Heart right ventricle (tissue), 16 donors: ENCODE results near the gene S100A4. TPM values are rescaled to one million over a fixed set of nuclear protein-coding genes. Genes with fewer than 3 reads are reported as not detected.

Source experiments
- ATAC-seq, 8 donors: fragments of 200-7000 bp; cut with Tn5 transposase; one replicate each; pipeline ENCODE4 v1.9.1; 2020; ENCODE audit warnings: mild to moderate bottlenecking in 8 of 8, moderate library complexity in 8 of 8, moderate number of reproducible peaks in 1 of 8
- DNase-seq, 2 donors: peaks; one replicate each; pipeline ENCODE4 v3.0.0-alpha.2; 2020
- H3K27ac ChIP-seq, 10 donors: fragments of 200-600 bp; sonication (generic) in 2 of 10; one replicate each; pipeline versions ENCODE4 v1.5.0 to v1.8.0; 2020 to 2022; ENCODE audit warnings: mild to moderate bottlenecking in 3 of 10
- H3K27me3 ChIP-seq, 7 donors: fragments of 200-600 bp; one replicate each; pipeline ENCODE4 v1.8.0; 2021 to 2022; ENCODE audit warnings: mild to moderate bottlenecking in 2 of 7
- H3K36me3 ChIP-seq, 9 donors: fragments of 200-600 bp; sonication (generic) in 1 of 9; one replicate each; pipeline versions ENCODE4 v1.5.0 to v1.8.0; 2020 to 2022; ENCODE audit warnings: mild to moderate bottlenecking in 2 of 9
- H3K4me1 ChIP-seq, 9 donors: fragments of 200-600 bp; sonication (generic) in 1 of 9; one replicate each; pipeline versions ENCODE4 v1.5.0 to v1.8.0; 2020 to 2022; ENCODE audit warnings: mild to moderate bottlenecking in 4 of 9
- H3K4me3 ChIP-seq, 10 donors: fragments of 200-600 bp; sonication (generic) in 2 of 10; one replicate each; pipeline versions ENCODE4 v1.5.0 to v1.8.0; 2020 to 2022; ENCODE audit warnings: mild to moderate bottlenecking in 7 of 10, moderate library complexity in 2 of 10
- H3K9me3 ChIP-seq, 11 donors: fragments of 200-600 bp in 10 of 11; sonication (generic) in 2 of 11; one replicate each; pipeline versions ENCODE4 v1.5.0 to v1.8.0; 2013 to 2022; ENCODE audit warnings: mild to moderate bottlenecking in 2 of 11, control low read depth in 1 of 11, moderate library complexity in 1 of 11
- CTCF ChIP-seq, 9 donors: fragments of 200-600 bp; sonication (generic) in 2 of 9; IDR thresholded peaks; one replicate each; pipeline versions ENCODE4 v1.5.0 to v1.8.0; 2021 to 2022; ENCODE audit warnings: antibody characterized with exemption in 9 of 9, mild to moderate bottlenecking in 5 of 9, moderate library complexity in 1 of 9
- WGBS, 2 donors: extraction: QIAGEN DNeasy Blood & Tissue Kit; methylation state at CpG; one replicate each; pipeline ENCODE4 v1.1.7; 2013; ENCODE audit warnings: inconsistent platforms in 1 of 2; 5-methylcytosine and 5-hydroxymethylcytosine counted together
- intact Hi-C, 10 donors: fragments of 100-400 bp; cut with DNase I; formaldehyde crosslinking; loops; one replicate each; pipeline versions ENCODE4 v1.11.1 to v1.14.2; 2022
- polyA plus RNA-seq, 2 donors: library from polyadenylated mRNA; stranded (reverse); fragments of 200-250 nt; gene quantifications; one replicate each; pipeline ENCODE4 v1.2.3, GENCODE V29; 2013
- total RNA-seq, 10 donors: library from RNA; stranded (reverse); fragmentation: NEBNext Ultra II Directional in 3 of 10; extraction: Animal tissue kit (Norgen Biotek cat#: 25700) in 3 of 10; gene quantifications; one replicate each; pipeline versions ENCODE4 v1.2.1 to v1.2.4, GENCODE V29; 2021 to 2023
- donor health status: Arrhythmogenic right ventricular cardiomyopathy.
- donor health status: ischemic (EF 13 %, LVEDD 7.1; RV severe dilation, severe dysfunction).
- donor health status: healthy with polysubstance abuse.
- donor health status: DM: no; HTN: yes; CAD: no.
- donor health status: DM: no; HTN: no; CAD: no.
- donor health status: ischemic (EF 25% LVEDD 6.9; RV normal size, moderate dysfunction).
- donor health status: ischemic (EF 25% LVEDD 5.7; RV mildly dilated, moderate dysfunction).
- donor health status: healthy.
- donor health status: DM: yes; HTN: yes; CAD: no.
- donor health status: Ischemic cardiomyopathy.
- donor health status: ischemic (EF 35%, LVEDD 5.7; RV mildly dilated, moderate dysfunction).
- donor health status: nonischemic (EF 11% LVEDD 7.7; RV severe dilation, severe dysfunction).
- donor health status: DM: yes; HTN: yes; CAD: no.
- donor health status: PGD.
- donor health status: ischemic (EF 29% LVEDD 5.4; RV normal size, mild dysfunction).
- donor health status: nonischemic (EF 23%, LVEDD 6.1; RV moderate dilation, normal function).

Gene S100A4
- total and polyA plus RNA-seq, 12 donors = 29.4 to 755 (median 78.3) TPM

- TF ChIP-seq CTCF (IDR thresholded peaks at IDR 0.05) = no peak
- Histone ChIP-seq H3K36me3 (no peaks in the 10 kb centered on the region), H3K4me3 (no peak overlapping the region), H3K27ac (peak overlapping the region in 7 of 10 donors; percentile 18 to 78 (median 45)), H3K9me3 (no peaks in the 10 kb centered on the region), H3K27me3 (no peaks in the 10 kb centered on the region), H3K4me1 (peaks cover under 1 to 28% (median 11%) of the 10 kb centered on the region in 9 donors)
- intact Hi-C loops = loop anchor here in 9 of 10 donors (2.0 to 10.0 kb wide), 10 partner anchors 34 to 221 kb away; partner anchors contain the start of genes S100A14 (in 4 of the 9), ILF2 (in 1 of the 9), NPR1 (in 1 of the 9) and SNAPIN (in 1 of the 9)
- 79 to 80% methylated on average over 3 of the region's 3 CpGs for WGBS, 2 donors
- DNase-seq (no peak), ATAC-seq (no peak)
Observed at GRCh38 chr1:153573351-153573750, 27.7 kb upstream of the S100A4 start.

- 15% methylated on average over 3 of the region's 3 CpGs for WGBS, 2 donors
- TF ChIP-seq CTCF (IDR thresholded peaks at IDR 0.05) = peak; percentile 67 to 93 (median 80)
- Histone ChIP-seq H3K9me3 (no peaks in the 10 kb centered on the region), H3K4me1 (peaks cover 5 to 35% (median 19%) of the 10 kb centered on the region in 9 donors), H3K36me3 (no peaks in the 10 kb centered on the region), H3K4me3 (no peak overlapping the region), H3K27ac (peak overlapping the region in 7 of 10 donors; percentile 18 to 78 (median 45)), H3K27me3 (no peaks in the 10 kb centered on the region)
- peak; percentile 77 to 83 for DNase-seq
- peak; percentile 87 to 92 (median 91) for ATAC-seq
- intact Hi-C loops = loop anchor here in 9 of 10 donors (1.0 to 10.0 kb wide), 11 partner anchors 35 to 220 kb away; partner anchors contain the start of genes S100A14 (in 4 of the 9), ILF2 (in 1 of the 9), NPR1 (in 1 of the 9) and SNAPIN (in 1 of the 9)
Observed at GRCh38 chr1:153572569-153573015, 27.0 kb upstream of the S100A4 start.

- Histone ChIP-seq H3K4me1 (peaks cover 14 to 44% (median 28%) of the 10 kb centered on the region in 9 donors), H3K36me3 (no peaks in the 10 kb centered on the region), H3K27ac (peak overlapping the region in 3 of 10 donors; percentile 50 to 78 (median 55)), H3K27me3 (no peaks in the 10 kb centered on the region), H3K4me3 (no peak overlapping the region), H3K9me3 (no peaks in the 10 kb centered on the region)
- intact Hi-C loops = loop anchor here in 9 of 10 donors (1.0 to 10.0 kb wide), 11 partner anchors 36 to 219 kb away; partner anchors contain the start of genes S100A14 (in 4 of the 9), ILF2 (in 1 of the 9), NPR1 (in 1 of the 9) and SNAPIN (in 1 of the 9)
- ATAC-seq (no peak), DNase-seq (no peak)
- WGBS, 2 donors = 66 to 76% methylated on average over 7 of the region's 7 CpGs
- no peak for TF ChIP-seq CTCF (IDR thresholded peaks at IDR 0.05)
Observed at GRCh38 chr1:153571706-153572105, 26.1 kb upstream of the S100A4 start.

- intact Hi-C loops = loop anchor here in 8 of 10 donors (5.0 to 10.0 kb wide), 8 partner anchors 36 to 219 kb away; partner anchors contain the start of genes S100A14 (in 3 of the 8), ILF2 (in 1 of the 8), NPR1 (in 1 of the 8) and SNAPIN (in 1 of the 8)
- 93 to 95% methylated on average over 5 of the region's 5 CpGs for WGBS, 2 donors
- no peak overlapping the region for H3K27ac ChIP-seq
- H3K9me3 ChIP-seq = no peaks in the 10 kb centered on the region
- H3K36me3 ChIP-seq = no peaks in the 10 kb centered on the region
- TF ChIP-seq CTCF (IDR thresholded peaks at IDR 0.05) = no peak
- H3K27me3 ChIP-seq = no peaks in the 10 kb centered on the region
- no peak for ATAC-seq
- no peak for DNase-seq
- H3K4me1 ChIP-seq = peaks cover 21 to 52% (median 34%) of the 10 kb centered on the region in 9 donors
- H3K4me3 ChIP-seq = no peak overlapping the region
Observed at GRCh38 chr1:153570874-153571273, 25.3 kb upstream of the S100A4 start.
